ENCODE results near the gene RAI14. TPM values are rescaled to one million over a fixed set of nuclear protein-coding genes. Genes with fewer than 3 reads are reported as not detected.

Gene RAI14
- total and polyA plus RNA-seq, 11 donors, result 1.7 to 34.3 (median 10.7) TPM

- Histone ChIP-seq H3K4me1 (peaks cover 0 to 29% (median 11%) of the 10 kb centered on the region in 12 donors), H3K27ac (peak overlapping the region in 11 of 12 donors; percentile 54 to 95 (median 87)), H3K36me3 (no peaks in the 10 kb centered on the region), H3K9me3 (no peaks in the 10 kb centered on the region), H3K27me3 (peaks cover 0 to 28% (median 0%) of the 10 kb centered on the region in 9 donors), H3K4me3 (peak overlapping the region; percentile 69 to 95 (median 83))
- intact Hi-C loops (cut with DNase I), result loop anchor here in 6 of 10 donors (5.0 to 10.0 kb wide), 8 partner anchors 60 to 260 kb away; partner anchors contain the start of genes BRIX1 (in 1 of the 6), RAD1 (in 1 of the 6) and TTC23L (in 1 of the 6)
- TF ChIP-seq POLR2A (IDR thresholded peaks at IDR 0.05) (no peak), CTCF (IDR thresholded peaks at IDR 0.05) (no peak)
- WGBS, 4 donors, result 4% methylated on average over 22 to 28 of the region's 28 CpGs
- ATAC-seq (peak in 3 of 4 donors; percentile 9 to 40 (median 10)), DNase-seq (peak in 2 of 5 donors; percentile 36 to 42)
Observed at GRCh38 chr5:34657274-34657921, 1.3 kb downstream of the RAI14 start.

- Histone ChIP-seq H3K9me3 (no peaks in the 10 kb centered on the region), H3K27ac (peak overlapping the region in 4 of 12 donors; percentile 86 to 95 (median 90)), H3K27me3 (peaks cover 0 to 28% (median 0%) of the 10 kb centered on the region in 9 donors), H3K4me3 (peak overlapping the region in 10 of 12 donors; percentile 69 to 95 (median 84)), H3K4me1 (peaks cover 0 to 29% (median 11%) of the 10 kb centered on the region in 12 donors), H3K36me3 (no peaks in the 10 kb centered on the region)
- WGBS, 4 donors, result 49 to 61% (median 52%) methylated on average over 4 of the region's 4 CpGs
- DNase-seq (no peak), ATAC-seq (no peak)
- intact Hi-C loops (cut with DNase I), result loop anchor here in 6 of 10 donors (5.0 to 10.0 kb wide), 8 partner anchors 59 to 259 kb away; partner anchors contain the start of genes BRIX1 (in 1 of the 6), RAD1 (in 1 of the 6) and TTC23L (in 1 of the 6)
- TF ChIP-seq POLR2A (IDR thresholded peaks at IDR 0.05) (no peak), CTCF (IDR thresholded peaks at IDR 0.05) (no peak)
Observed at GRCh38 chr5:34657988-34658387, 1.9 kb downstream of the RAI14 start.

- Histone ChIP-seq H3K36me3 (no peaks in the 10 kb centered on the region), H3K4me3 (no peak overlapping the region), H3K27me3 (peaks cover 0 to 25% (median 0%) of the 10 kb centered on the region in 9 donors), H3K9me3 (no peaks in the 10 kb centered on the region), H3K27ac (no peak overlapping the region), H3K4me1 (peaks cover 0 to 29% (median 11%) of the 10 kb centered on the region in 12 donors)
- 93 to 99% (median 98%) methylated on average over 3 of the region's 3 CpGs for WGBS, 4 donors
- DNase-seq (no peak), ATAC-seq (no peak)
- TF ChIP-seq POLR2A (IDR thresholded peaks at IDR 0.05) (no peak), CTCF (IDR thresholded peaks at IDR 0.05) (no peak)
- intact Hi-C loops (cut with DNase I), result loop anchor here in 6 of 10 donors (5.0 to 10.0 kb wide), 8 partner anchors 58 to 258 kb away; partner anchors contain the start of genes BRIX1 (in 1 of the 6), RAD1 (in 1 of the 6) and TTC23L (in 1 of the 6)
Observed at GRCh38 chr5:34659168-34659567, 3.0 kb downstream of the RAI14 start.

GRCh38 chr5:34660444-34660843 is 4.3 kb downstream of the RAI14 start:
- 94 to 98% (median 95%) methylated on average over 4 of the region's 4 CpGs for WGBS, 4 donors
- ATAC-seq, result no peak
- no peak for TF ChIP-seq POLR2A (IDR thresholded peaks at IDR 0.05)
- no peak for TF ChIP-seq CTCF (IDR thresholded peaks at IDR 0.05)

More at GRCh38 chr5:34660444-34660843, 4.3 kb downstream of the RAI14 start:
- Histone ChIP-seq H3K9me3 (no peaks in the 10 kb centered on the region), H3K4me3 (no peak overlapping the region), H3K4me1 (peaks cover 0 to 27% (median 11%) of the 10 kb centered on the region in 12 donors), H3K27me3 (peaks cover 0 to 25% (median 0%) of the 10 kb centered on the region in 9 donors), H3K27ac (no peak overlapping the region), H3K36me3 (no peaks in the 10 kb centered on the region)
- DNase-seq, result no peak
- intact Hi-C loops (cut with DNase I), result no loop called here

All from heart left ventricle (tissue), 16 donors.